PC-9 (cell line): ENCODE data around the gene SKAP2. TPM values are rescaled to one million over a fixed set of nuclear protein-coding genes. Genes with fewer than 3 reads are reported as not detected.

ENCODE experiments used
- BruUV-seq: library from RNA; stranded (reverse); fragments of 400-500 nt; replicated peaks from 2 replicates; lab custom pipeline; 2021; lab: Mats Ljungman, UMichigan
- CTCF ChIA-PET: fragments of 300-600 bp; sonication (Branson Sonifier 250); formaldehyde crosslinking; loops from one replicate; lab custom pipeline; 2022; ENCODE audit warnings: antibody characterized with exemption; lab: Charles Lee
- POLR2A ChIA-PET: fragments of 300-600 bp; sonication (Branson Sonifier 250); formaldehyde crosslinking; loops from one replicate; lab custom pipeline; 2022; ENCODE audit warnings: antibody characterized with exemption; ENCODE audit not compliant: unreplicated experiment; lab: Charles Lee
- DNase-seq, 2 experiments: peaks; one replicate each; pipeline versions ENCODE4 v3.0.0 to v3.0.0-alpha.2; 2015 to 2022; ENCODE audit warnings: mixed read lengths in 1 of 2
- H2AFZ ChIP-seq: fragments of 200-600 bp; sonication (generic); 2 replicates; pipeline ENCODE4 v1.8.1; 2017; ENCODE audit warnings: antibody characterized with exemption
- H3F3A ChIP-seq: fragments of 200-600 bp; sonication (generic); 2 replicates; pipeline ENCODE4 v1.8.1; 2017; ENCODE audit warnings: antibody characterized with exemption, mild to moderate bottlenecking, low read depth; ENCODE audit not compliant: insufficient read depth
- H3K27ac ChIP-seq: fragments of 200-600 bp; sonication (generic); 2 replicates; pipeline ENCODE4 v1.6.1; 2016; ENCODE audit warnings: mixed run types
- H3K27me3 ChIP-seq: fragments of 200-600 bp; sonication (generic); 2 replicates; pipeline ENCODE4 v1.6.1; 2016; ENCODE audit warnings: low read depth, mixed run types; ENCODE audit not compliant: insufficient read depth
- H3K36me3 ChIP-seq: fragments of 200-600 bp; sonication (generic); 2 replicates; pipeline ENCODE4 v1.6.1; 2016; ENCODE audit warnings: low read depth, mixed run types
- H3K4me1 ChIP-seq: fragments of 200-600 bp; sonication (generic); replicated peaks from 2 replicates; pipeline ENCODE4 v1.6.1; 2016; ENCODE audit warnings: mixed run types; ENCODE audit not compliant: insufficient read depth
- H3K4me2 ChIP-seq: fragments of 200-600 bp; sonication (generic); 2 replicates; pipeline ENCODE4 v1.6.1; 2017; ENCODE audit warnings: mixed run types
- H3K4me3 ChIP-seq: fragments of 200-600 bp; sonication (generic); 2 replicates; pipeline ENCODE4 v1.6.1; 2016; ENCODE audit warnings: mixed run types
- H3K79me2 ChIP-seq: fragments of 200-600 bp; sonication (generic); 2 replicates; pipeline ENCODE4 v1.6.1; 2017; ENCODE audit warnings: low read depth, mixed run types
- H3K9me2 ChIP-seq: fragments of 200-600 bp; sonication (generic); 2 replicates; pipeline ENCODE4 v1.8.1; 2017; ENCODE audit warnings: mild to moderate bottlenecking; ENCODE audit not compliant: insufficient read depth
- H3K9me3 ChIP-seq: fragments of 200-600 bp; sonication (generic); 2 replicates; pipeline ENCODE4 v1.8.1; 2016; ENCODE audit warnings: low read depth; ENCODE audit not compliant: insufficient read depth
- H4K20me1 ChIP-seq: fragments of 200-600 bp; sonication (generic); 2 replicates; pipeline ENCODE4 v1.8.1; 2017; ENCODE audit not compliant: insufficient read depth
- CTCF ChIP-seq: fragments of 200-600 bp; sonication (generic); conservative IDR thresholded peaks from 2 replicates; pipeline ENCODE4 v1.6.1; 2017; ENCODE audit warnings: mixed run types, antibody characterized with exemption, mild to moderate bottlenecking, moderate library complexity
- EZH2 ChIP-seq: fragments of 200-600 bp; sonication (generic); IDR thresholded peaks from 2 replicates; pipeline ENCODE4 v1.8.0; 2017; ENCODE audit warnings: antibody characterized with exemption, low read depth
- intact Hi-C: fragments of 100-400 bp; cut with micrococcal nuclease; formaldehyde crosslinking; loops from one replicate; pipeline ENCODE4 v1.10.0; 2022; ENCODE audit not compliant: unreplicated experiment
- total RNA-seq: library from RNA; stranded (reverse); gene quantifications from 2 replicates; pipeline ENCODE4 v1.2.3, GENCODE V29; 2021

The SKAP2 gene
- total RNA-seq, 1 experiment from 2014 or later, result 74.9 TPM

GRCh38 chr7:26673858-26674257 is 190.5 kb downstream of the SKAP2 start:
- DNase-seq, result no peak
- no peak overlapping the region for H3K4me3 ChIP-seq
- H3K9me2 ChIP-seq, result no peaks in the 10 kb centered on the region
- no peaks in the 10 kb centered on the region for H3K9me3 ChIP-seq
- no peaks in the 10 kb centered on the region for H3K36me3 ChIP-seq
- intact Hi-C loops, result no loop called here
- H3K27ac ChIP-seq, result no peak overlapping the region
- H4K20me1 ChIP-seq, result no peaks in the 10 kb centered on the region
- no peaks in the 10 kb centered on the region for H3K27me3 ChIP-seq
- no peak overlapping the region for H3K4me2 ChIP-seq
- no peaks in the 10 kb centered on the region; the same call in 1 of the 2 replicates for H3F3A ChIP-seq
- ChIA-PET POLR2A (no interaction called here), CTCF (interaction anchor here (0.5 to 1.2 kb wide), 2 partner anchors 309 to 487 kb away, joined by 3 to 9 read pairs; no protein-coding TSS in a partner anchor)
- H2AFZ ChIP-seq, result no peak overlapping the region
- TF ChIP-seq EZH2, result no peak
- TF ChIP-seq CTCF, result no peak
- no peaks in the 10 kb centered on the region for H3K79me2 ChIP-seq
- no TSS peak for BruUV-seq
- H3K4me1 ChIP-seq, result peaks cover 14% of the 10 kb centered on the region

GRCh38 chr7:26673271-26673670 is 191.1 kb downstream of the SKAP2 start:
- Histone ChIP-seq H3K4me1 (peaks cover 14% of the 10 kb centered on the region), H3K4me3 (no peak overlapping the region), H4K20me1 (no peaks in the 10 kb centered on the region), H3K27me3 (no peaks in the 10 kb centered on the region), H3F3A (peaks cover 3% of the 10 kb centered on the region; the same call in 1 of the 2 replicates), H3K9me2 (no peaks in the 10 kb centered on the region), H3K36me3 (no peaks in the 10 kb centered on the region), H3K4me2 (no peak overlapping the region), H2AFZ (no peak overlapping the region), H3K27ac (no peak overlapping the region), H3K79me2 (no peaks in the 10 kb centered on the region), H3K9me3 (no peaks in the 10 kb centered on the region)
- CTCF ChIA-PET, result interaction anchor here (0.5 to 1.2 kb wide), 3 partner anchors 8 to 488 kb away, joined by 3 to 9 read pairs (median 3); no protein-coding TSS in a partner anchor
- BruUV-seq, result no TSS peak
- TF ChIP-seq CTCF (no peak), EZH2 (no peak)
- POLR2A ChIA-PET, result no interaction called here
- intact Hi-C loops, result no loop called here
- no peak for DNase-seq

- H3K79me2 ChIP-seq, result no peaks in the 10 kb centered on the region
- CTCF ChIA-PET, result no interaction called here
- no peak overlapping the region for H3K4me3 ChIP-seq
- no peaks in the 10 kb centered on the region for H4K20me1 ChIP-seq
- no peaks in the 10 kb centered on the region for H3K36me3 ChIP-seq
- H3K4me1 ChIP-seq, result peaks cover 28% of the 10 kb centered on the region
- BruUV-seq, result no TSS peak
- no peaks in the 10 kb centered on the region for H3K9me2 ChIP-seq
- H2AFZ ChIP-seq, result no peak overlapping the region
- peak overlapping the region; percentile 2; the same call in 1 of the 2 replicates for H3K27ac ChIP-seq
- POLR2A ChIA-PET, result interaction anchor here (0.6 kb wide), 1 partner anchor 696 kb away, joined by 5 read pairs; no protein-coding TSS in a partner anchor
- no peak for TF ChIP-seq CTCF
- no peak for TF ChIP-seq EZH2
- peak overlapping the region; percentile 14; the same call in 1 of the 2 replicates for H3K4me2 ChIP-seq
- intact Hi-C loops, result no loop called here
- H3F3A ChIP-seq, result peaks cover 8% of the 10 kb centered on the region; the same call in 1 of the 2 replicates
- no peaks in the 10 kb centered on the region for H3K27me3 ChIP-seq
- DNase-seq, result no peak
- H3K9me3 ChIP-seq, result no peaks in the 10 kb centered on the region
These were observed 193.5 kb downstream of the SKAP2 start for GRCh38 chr7:26670841-26671240.
